Measurements from ENCODE around the gene KCNQ5. TPM values are rescaled to one million over a fixed set of nuclear protein-coding genes. Genes with fewer than 3 reads are reported as not detected.
A peak's percentile ranks its signal among the peaks of the same experiment; 100 is the strongest.

The KCNQ5 gene
- total RNA-seq, 4 donors from 2014 or later: 0.14 to 1.2 (median 0.48) TPM; not detected in 1

GRCh38 chr6:72619883-72620696, 1.8 kb upstream of the KCNQ5 start:
- peaks cover 57% of the 10 kb centered on the region for H3K27me3 ChIP-seq
- TF ChIP-seq CTCF (IDR thresholded peaks at IDR 0.05) (no peak), POLR2AphosphoS5 (IDR thresholded peaks at IDR 0.05) (no peak), EP300 (IDR thresholded peaks at IDR 0.05; ENCODE audit: low read depth) (no peak), POLR2A (IDR thresholded peaks at IDR 0.05) (no peak)
- no peaks in the 10 kb centered on the region for H3K9me3 ChIP-seq
- H3K36me3 ChIP-seq: no peaks in the 10 kb centered on the region
- intact Hi-C loops (cut with DNase I; ENCODE audit: low total_unique reads) (no loop called here), in situ Hi-C loops (cut with MboI; ENCODE audit: low pct_ligation_motif_present in 1 of 4, low pct_unique_long_range_greater_than_20kb in 1 of 4, low sequenced_read_pairs in 3 of 4) (loop anchor here in 2 of 4 donors (25.0 kb wide), 2 partner anchors 492 to 517 kb away; no protein-coding TSS in a partner anchor)
- peaks cover 2 to 32% (median 20%) of the 10 kb centered on the region in 4 donors for H3K4me1 ChIP-seq
- 7 to 9% methylated on average over 13 to 31 of the region's 31 CpGs for WGBS, 2 donors (ENCODE audit: low coverage in 1 of 2)
- peak overlapping the region in 2 of 4 donors; percentile 4 to 53 for H3K4me3 ChIP-seq
- peak; percentile 41 for DNase-seq
- peak overlapping the region in 2 of 4 donors; percentile 12 to 20 for H3K27ac ChIP-seq

- Histone ChIP-seq H3K36me3 (no peaks in the 10 kb centered on the region), H3K4me1 (peaks cover 2 to 32% (median 20%) of the 10 kb centered on the region in 4 donors), H3K27ac (no peak overlapping the region), H3K27me3 (peaks cover 62% of the 10 kb centered on the region), H3K9me3 (no peaks in the 10 kb centered on the region), H3K4me3 (peak overlapping the region in 3 of 4 donors; percentile 34 to 53 (median 38))
- TF ChIP-seq POLR2A (IDR thresholded peaks at IDR 0.05): no peak
- TF ChIP-seq POLR2AphosphoS5 (IDR thresholded peaks at IDR 0.05): no peak
- no peak for TF ChIP-seq EP300 (IDR thresholded peaks at IDR 0.05; ENCODE audit: low read depth)
- no peak for TF ChIP-seq CTCF (IDR thresholded peaks at IDR 0.05)
- intact Hi-C loops (cut with DNase I; ENCODE audit: low total_unique reads) (no loop called here), in situ Hi-C loops (cut with MboI; ENCODE audit: low pct_ligation_motif_present in 1 of 4, low pct_unique_long_range_greater_than_20kb in 1 of 4, low sequenced_read_pairs in 3 of 4) (loop anchor here in 2 of 4 donors (25.0 kb wide), 2 partner anchors 491 to 516 kb away; no protein-coding TSS in a partner anchor)
- 8 to 16% methylated on average over 8 to 21 of the region's 21 CpGs for WGBS, 2 donors (ENCODE audit: low coverage in 1 of 2)
- no peak for DNase-seq
Observed at GRCh38 chr6:72620871-72621290, 983 bp upstream of the KCNQ5 start.

- H3K9me3 ChIP-seq: no peaks in the 10 kb centered on the region
- intact Hi-C loops (cut with DNase I; ENCODE audit: low total_unique reads) (no loop called here), in situ Hi-C loops (cut with MboI; ENCODE audit: low pct_ligation_motif_present in 1 of 4, low pct_unique_long_range_greater_than_20kb in 1 of 4, low sequenced_read_pairs in 3 of 4) (loop anchor here in 2 of 4 donors (25.0 kb wide), 2 partner anchors 490 to 515 kb away; no protein-coding TSS in a partner anchor)
- no peak overlapping the region for H3K27ac ChIP-seq
- 0 to 13% methylated on average over 3 to 59 of the region's 89 CpGs for WGBS, 2 donors (ENCODE audit: low coverage in 1 of 2)
- peaks cover 2 to 32% (median 20%) of the 10 kb centered on the region in 4 donors for H3K4me1 ChIP-seq
- no peaks in the 10 kb centered on the region for H3K36me3 ChIP-seq
- TF ChIP-seq POLR2AphosphoS5 (IDR thresholded peaks at IDR 0.05) (no peak), EP300 (IDR thresholded peaks at IDR 0.05; ENCODE audit: low read depth) (no peak), CTCF (IDR thresholded peaks at IDR 0.05) (no peak), POLR2A (IDR thresholded peaks at IDR 0.05) (no peak)
- H3K4me3 ChIP-seq: peak overlapping the region; percentile 10 to 53 (median 36)
- H3K27me3 ChIP-seq: peaks cover 62% of the 10 kb centered on the region
- peak; percentile 30 for DNase-seq
Observed at GRCh38 chr6:72622094-72622940, 453 bp downstream of the KCNQ5 start.

- intact Hi-C loops (cut with DNase I; ENCODE audit: low total_unique reads): no loop called here
- WGBS, 2 donors (ENCODE audit: low coverage in 1 of 2): 23 to 36% methylated on average over 5 of the region's 5 CpGs
- DNase-seq: no peak
- in situ Hi-C loops (cut with MboI; ENCODE audit: low pct_ligation_motif_present in 1 of 4, low pct_unique_long_range_greater_than_20kb in 1 of 4, low sequenced_read_pairs in 3 of 4): loop anchor here in 2 of 4 donors (25.0 kb wide), 2 partner anchors 488 to 513 kb away; no protein-coding TSS in a partner anchor
- no peaks in the 10 kb centered on the region for H3K9me3 ChIP-seq
- TF ChIP-seq POLR2A (IDR thresholded peaks at IDR 0.05): no peak
- no peaks in the 10 kb centered on the region for H3K36me3 ChIP-seq
- H3K27ac ChIP-seq: no peak overlapping the region
- H3K27me3 ChIP-seq: peaks cover 62% of the 10 kb centered on the region
- no peak overlapping the region for H3K4me3 ChIP-seq
- peaks cover 2 to 32% (median 20%) of the 10 kb centered on the region in 4 donors for H3K4me1 ChIP-seq
Observed at GRCh38 chr6:72623808-72624207, 1.9 kb downstream of the KCNQ5 start.

Measured in transverse colon (tissue), 4 donors.